A549 (cell line): Measurements from ENCODE around the gene SERPINF2. TPM values are rescaled to one million over a fixed set of nuclear protein-coding genes. Genes with fewer than 3 reads are reported as not detected.

Experiments
- ATAC-seq, 2 experiments: fragments of 200-7000 bp in 1 of 2; fragments of >200 bp in 1 of 2; cut with Nextera tagmentation in 1 of 2; cut with Tn5 transposase in 1 of 2; 3 replicates each; pipeline versions ENCODE4 v1.8.0 to v1.9.1; 2018 to 2020; ENCODE audit warnings: mild to moderate bottlenecking in 1 of 2, moderate library complexity in 1 of 2
- CTCF ChIA-PET: fragments of 300-600 bp; sonication (Branson Sonifier 250); formaldehyde crosslinking; extraction: SDS; loops from one replicate; lab custom pipeline; 2021; ENCODE audit warnings: antibody characterized with exemption, inconsistent platforms; lab: Yijun Ruan, JAX
- POLR2A ChIA-PET: fragments of 350-600 bp; formaldehyde crosslinking; extraction: SDS; loops from one replicate; lab custom pipeline; 2021; ENCODE audit warnings: antibody characterized with exemption, inconsistent platforms; lab: Yijun Ruan, JAX
- DNase-seq, 2 experiments: peaks; one replicate each; pipeline versions ENCODE4 v3.0.0 to v3.0.0-alpha.2; 2011 to 2016; ENCODE audit warnings: low read depth in 1 of 2, low spot score in 1 of 2
- FAIRE-seq: peaks from 2 replicates; lab custom pipeline; 2011; peaks lifted over from hg19 to GRCh38; lab: Jason Lieb, UNC
- H3K27ac ChIP-seq, 2 experiments: fragments of >200 bp; sonication (Bioruptor Twin); formaldehyde crosslinking; 3 replicates each; pipeline ENCODE4 v1.5.1; 2016 to 2017
- H3K4me1 ChIP-seq: fragments of >200 bp; sonication (Bioruptor Twin); formaldehyde crosslinking; 3 replicates; pipeline ENCODE4 v1.6.1; 2016
- H3K4me2 ChIP-seq: fragments of >200 bp; sonication (Bioruptor Twin); formaldehyde crosslinking; 3 replicates; pipeline ENCODE4 v1.6.1; 2016
- H3K4me3 ChIP-seq: fragments of >200 bp; sonication (Bioruptor Twin); formaldehyde crosslinking; 3 replicates; pipeline ENCODE4 v1.5.1; 2016
- H3K9me3 ChIP-seq: fragments of >200 bp; sonication (Bioruptor Twin); formaldehyde crosslinking; 3 replicates; pipeline ENCODE4 v1.6.1; 2016
- BHLHE40 ChIP-seq: IDR thresholded peaks from 2 replicates; pipeline ENCODE4 v1.6.1; 2012; ENCODE audit warnings: low read depth, low read length, inconsistent platforms
- CBX2 ChIP-seq: fragments of 200-600 bp; sonication (generic); IDR thresholded peaks from 2 replicates; pipeline ENCODE4 v1.6.1; 2016; ENCODE audit warnings: low read depth, mild to moderate bottlenecking, borderline replicate concordance
- CHD4 ChIP-seq: fragments of 200-600 bp; sonication (generic); IDR thresholded peaks from 2 replicates; pipeline ENCODE4 v1.6.1; 2016; ENCODE audit warnings: antibody characterized with exemption, mild to moderate bottlenecking, borderline replicate concordance
- EHMT2 ChIP-seq: fragments of 200-600 bp; sonication (generic); IDR thresholded peaks from 2 replicates; pipeline ENCODE4 v1.6.1; 2016; ENCODE audit warnings: antibody characterized with exemption, low read depth, mild to moderate bottlenecking, moderate library complexity
- EP300 ChIP-seq, 2 experiments: fragments of >200 bp; sonication (Bioruptor Twin); formaldehyde crosslinking; IDR thresholded peaks; 2 replicates in 1 of 2; 3 replicates in 1 of 2; pipeline ENCODE4 v1.6.1; 2016 to 2017
- FOSB ChIP-seq: fragments of 250-450 bp; sonication (Bioruptor Pico); IDR thresholded peaks from 2 replicates; pipeline ENCODE4 v1.5.0; 2020; ENCODE audit warnings: mild to moderate bottlenecking, moderate library complexity
- FOSL2 ChIP-seq, 2 experiments: fragments of 450-650 bp in 1 of 2; fragments of >200 bp in 1 of 2; sonication (Bioruptor Twin) in 1 of 2; formaldehyde crosslinking; IDR thresholded peaks; 2 replicates each; pipeline versions ENCODE4 v1.5.0 to v1.6.1; 2016 to 2020; ENCODE audit warnings: mild to moderate bottlenecking in 1 of 2, moderate library complexity in 1 of 2
- FOXS1 ChIP-seq: fragments of 250-450 bp; sonication (Bioruptor Pico); IDR thresholded peaks from 2 replicates; pipeline ENCODE4 v1.5.0; 2020; ENCODE audit warnings: mild to moderate bottlenecking, moderate library complexity
- HDAC2 ChIP-seq: fragments of 200-600 bp; sonication (generic); IDR thresholded peaks from 2 replicates; pipeline ENCODE4 v1.6.1; 2016
- HOXB13 ChIP-seq: fragments of 250-450 bp; sonication (Bioruptor Pico); IDR thresholded peaks from 2 replicates; pipeline ENCODE4 v1.5.0; 2020; ENCODE audit warnings: low read depth, mild to moderate bottlenecking, moderate library complexity
- MAZ ChIP-seq: fragments of 150-350 bp; IDR thresholded peaks from 2 replicates; pipeline ENCODE4 v1.6.1; 2014; ENCODE audit warnings: antibody characterized with exemption, low read depth, low read length, borderline replicate concordance
- NR3C1 ChIP-seq: fragments of >200 bp; sonication (Bioruptor Twin); formaldehyde crosslinking; IDR thresholded peaks from 3 replicates; pipeline ENCODE4 v1.6.1; 2017
- PHF8 ChIP-seq: fragments of 200-600 bp; sonication (generic); IDR thresholded peaks from 2 replicates; pipeline ENCODE4 v1.6.1; 2016; ENCODE audit warnings: low read depth, mild to moderate bottlenecking, antibody characterized with exemption, moderate library complexity, borderline replicate concordance
- POLR2AphosphoS2 ChIP-seq: conservative IDR thresholded peaks from 2 replicates; pipeline ENCODE4 v1.6.1; 2012; ENCODE audit warnings: low read length, improper control_type of control experiment, inconsistent platforms
- RAD21 ChIP-seq, 2 experiments: fragments of >200 bp in 1 of 2; sonication (Bioruptor Twin) in 1 of 2; formaldehyde crosslinking in 1 of 2; IDR thresholded peaks in 1 of 2; conservative IDR thresholded peaks in 1 of 2; 2 replicates in 1 of 2; 3 replicates in 1 of 2; pipeline ENCODE4 v1.6.1; 2012 to 2018; ENCODE audit warnings: inconsistent platforms in 1 of 2
- RARB ChIP-seq: fragments of 250-450 bp; sonication (Bioruptor Pico); IDR thresholded peaks from 2 replicates; pipeline ENCODE4 v1.8.0; 2021; ENCODE audit warnings: mild to moderate bottlenecking, moderate library complexity
- WGBS: methylation state at CpG from one replicate; pipeline ENCODE4 v1.1.6; 2017; ENCODE audit errors: missing lambda C conversion rate; 5-methylcytosine and 5-hydroxymethylcytosine counted together
- polyA plus RNA-seq, 4 experiments: library from polyadenylated mRNA; depleted of rRNA in 3 of 4; stranded (reverse); fragments of >200 nt; fragmentation: RNase III in 1 of 4; extraction: RNeasy Plus Mini Kit Qiagen cat#74134 plus additional on column Dnase treatment in 1 of 4; gene quantifications; 2 replicates in 3 of 4; 3 replicates in 1 of 4; pipeline ENCODE4 v1.2.3, GENCODE V29; 2011 to 2017
- TF ChIP-seq, protein P1 (sequence below): fragments of >200 bp; sonication (Bioruptor Twin); formaldehyde crosslinking; IDR thresholded peaks from 3 replicates; pipeline ENCODE4 v1.5.1; 2016
- TF ChIP-seq, protein P2 (sequence below): fragments of 250-450 bp; sonication (Bioruptor Pico); IDR thresholded peaks from 2 replicates; pipeline ENCODE4 v1.5.0; 2021; ENCODE audit warnings: mild to moderate bottlenecking, moderate library complexity, borderline replicate concordance
- TF ChIP-seq, protein P3 (sequence below): fragments of >200 bp; sonication (Bioruptor Twin); formaldehyde crosslinking; IDR thresholded peaks from 3 replicates; pipeline ENCODE4 v1.6.1; 2016
- TF ChIP-seq, protein P4 (sequence below): IDR thresholded peaks from 2 replicates; pipeline ENCODE4 v1.6.1; 2012
- TF ChIP-seq, protein P5 (sequence below): fragments of 200-600 bp; sonication (generic); IDR thresholded peaks from 2 replicates; pipeline ENCODE4 v1.6.1; 2016; ENCODE audit warnings: antibody characterized with exemption, mild to moderate bottlenecking, moderate library complexity

SERPINF2 gene
- polyA plus RNA-seq, 2 of the 4 experiments (the other 2 are of a cell fraction) = 2.1 to 2.9 TPM

DNA sequence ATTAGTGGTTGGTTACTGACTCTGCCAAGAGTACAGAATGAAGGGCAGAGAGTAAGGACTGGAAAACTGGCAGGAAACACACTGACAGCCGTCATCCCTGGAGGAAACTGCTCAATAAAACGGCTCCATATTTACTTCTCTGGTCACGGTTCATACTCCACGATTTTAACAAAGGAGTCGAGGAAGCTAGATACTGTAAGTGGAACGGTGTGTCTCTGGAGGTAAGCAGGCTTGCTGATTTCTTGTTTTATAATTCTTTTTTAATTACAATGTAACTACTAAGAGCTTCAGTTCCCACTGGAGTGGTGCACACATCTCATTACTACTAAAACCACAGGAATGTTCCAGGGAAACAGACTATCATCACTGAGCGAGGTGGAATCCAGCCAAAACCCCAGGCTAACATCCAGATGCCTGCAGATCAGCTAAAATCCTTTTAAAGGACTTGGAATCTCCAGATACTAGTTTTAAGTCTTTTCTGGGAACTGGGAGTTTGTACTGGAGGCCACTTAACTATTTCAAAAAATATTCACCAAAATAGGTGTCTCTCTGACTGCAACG, 37.0 kb downstream of the SERPINF2 start:
- no peaks in the 10 kb centered on the region for H3K4me1 ChIP-seq
- WGBS = 83% methylated on average over 8 of the region's 8 CpGs
- no peak overlapping the region for H3K27ac ChIP-seq
- DNase-seq (no peak), FAIRE-seq (peak; percentile 67), ATAC-seq (no peak)
- TF ChIP-seq FOSB (CRISPR knock-in tag) (no peak), CHD4 (no peak), EP300 (IDR thresholded peaks at IDR 0.05) (no peak), RARB (no peak), HOXB13 (no peak), RAD21 (conservative IDR thresholded peaks at IDR 0.05 in 1 of 2, IDR thresholded peaks at IDR 0.05 in 1 of 2) (no peak), BHLHE40 (no peak), HDAC2 (no peak), CBX2 (no peak), POLR2AphosphoS2 (no peak), NR3C1 (no peak)
- TF ChIP-seq, protein P1, sequence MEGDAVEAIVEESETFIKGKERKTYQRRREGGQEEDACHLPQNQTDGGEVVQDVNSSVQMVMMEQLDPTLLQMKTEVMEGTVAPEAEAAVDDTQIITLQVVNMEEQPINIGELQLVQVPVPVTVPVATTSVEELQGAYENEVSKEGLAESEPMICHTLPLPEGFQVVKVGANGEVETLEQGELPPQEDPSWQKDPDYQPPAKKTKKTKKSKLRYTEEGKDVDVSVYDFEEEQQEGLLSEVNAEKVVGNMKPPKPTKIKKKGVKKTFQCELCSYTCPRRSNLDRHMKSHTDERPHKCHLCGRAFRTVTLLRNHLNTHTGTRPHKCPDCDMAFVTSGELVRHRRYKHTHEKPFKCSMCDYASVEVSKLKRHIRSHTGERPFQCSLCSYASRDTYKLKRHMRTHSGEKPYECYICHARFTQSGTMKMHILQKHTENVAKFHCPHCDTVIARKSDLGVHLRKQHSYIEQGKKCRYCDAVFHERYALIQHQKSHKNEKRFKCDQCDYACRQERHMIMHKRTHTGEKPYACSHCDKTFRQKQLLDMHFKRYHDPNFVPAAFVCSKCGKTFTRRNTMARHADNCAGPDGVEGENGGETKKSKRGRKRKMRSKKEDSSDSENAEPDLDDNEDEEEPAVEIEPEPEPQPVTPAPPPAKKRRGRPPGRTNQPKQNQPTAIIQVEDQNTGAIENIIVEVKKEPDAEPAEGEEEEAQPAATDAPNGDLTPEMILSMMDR = no peak
- TF ChIP-seq, protein P2, sequence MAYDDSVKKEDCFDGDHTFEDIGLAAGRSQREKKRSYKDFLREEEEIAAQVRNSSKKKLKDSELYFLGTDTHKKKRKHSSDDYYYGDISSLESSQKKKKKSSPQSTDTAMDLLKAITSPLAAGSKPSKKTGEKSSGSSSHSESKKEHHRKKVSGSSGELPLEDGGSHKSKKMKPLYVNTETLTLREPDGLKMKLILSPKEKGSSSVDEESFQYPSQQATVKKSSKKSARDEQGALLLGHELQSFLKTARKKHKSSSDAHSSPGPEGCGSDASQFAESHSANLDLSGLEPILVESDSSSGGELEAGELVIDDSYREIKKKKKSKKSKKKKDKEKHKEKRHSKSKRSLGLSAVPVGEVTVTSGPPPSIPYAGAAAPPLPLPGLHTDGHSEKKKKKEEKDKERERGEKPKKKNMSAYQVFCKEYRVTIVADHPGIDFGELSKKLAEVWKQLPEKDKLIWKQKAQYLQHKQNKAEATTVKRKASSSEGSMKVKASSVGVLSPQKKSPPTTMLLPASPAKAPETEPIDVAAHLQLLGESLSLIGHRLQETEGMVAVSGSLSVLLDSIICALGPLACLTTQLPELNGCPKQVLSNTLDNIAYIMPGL (CRISPR knock-in tag) = no peak
- CTCF ChIA-PET = interaction anchor here (0.9 to 28.6 kb wide), 5 partner anchors 10 to 68 kb away, joined by 3 to 591 read pairs (median 3); partner anchors contain the start of gene WDR81
- POLR2A ChIA-PET = interaction anchor here (1.2 kb wide), 1 partner anchor 55 kb away, joined by 4 read pairs; the partner anchor contains the start of gene WDR81
- no peak overlapping the region for H3K4me3 ChIP-seq
- no peak overlapping the region for H3K4me2 ChIP-seq
- no peaks in the 10 kb centered on the region for H3K9me3 ChIP-seq

DNA sequence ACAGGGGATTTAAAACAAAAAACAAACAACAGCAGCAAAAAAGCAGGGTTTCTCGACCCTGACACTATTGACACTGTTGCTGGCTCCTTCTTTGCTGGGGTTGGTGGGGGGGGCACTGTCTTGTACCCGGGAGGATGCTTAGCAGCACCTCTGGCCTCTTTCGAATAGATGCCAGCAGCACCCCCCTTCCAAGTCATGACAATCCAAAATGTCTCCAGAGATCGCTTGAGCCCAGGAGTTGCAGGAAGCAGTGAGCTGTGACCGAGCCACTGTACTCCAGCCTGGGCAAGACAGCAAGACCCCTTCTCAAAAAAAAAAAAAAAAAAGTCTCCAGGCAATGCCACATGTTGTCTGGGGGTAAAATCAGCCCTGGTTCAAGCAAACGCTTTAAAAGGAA, 39.5 kb downstream of the SERPINF2 start:
- no peaks in the 10 kb centered on the region for H3K9me3 ChIP-seq
- 84% methylated on average over 6 of the region's 6 CpGs for WGBS
- no peak for ATAC-seq
- ChIA-PET POLR2A (interaction anchor here (2.7 kb wide), 1 partner anchor 66 kb away, joined by 30 read pairs; no protein-coding TSS in a partner anchor), CTCF (interaction anchor here (0.8 to 28.6 kb wide), 13 partner anchors 9 to 522 kb away, joined by 3 to 591 read pairs (median 4); partner anchors contain the start of genes SERPINF1 and WDR81)
- peaks cover 5% of the 10 kb centered on the region for H3K4me1 ChIP-seq
- no peak overlapping the region for H3K4me3 ChIP-seq
- no peak overlapping the region for H3K4me2 ChIP-seq
- no peak for DNase-seq
- FAIRE-seq = no peak
- no peak for TF ChIP-seq FOXS1 (CRISPR knock-in tag)
- TF ChIP-seq, protein P3, sequence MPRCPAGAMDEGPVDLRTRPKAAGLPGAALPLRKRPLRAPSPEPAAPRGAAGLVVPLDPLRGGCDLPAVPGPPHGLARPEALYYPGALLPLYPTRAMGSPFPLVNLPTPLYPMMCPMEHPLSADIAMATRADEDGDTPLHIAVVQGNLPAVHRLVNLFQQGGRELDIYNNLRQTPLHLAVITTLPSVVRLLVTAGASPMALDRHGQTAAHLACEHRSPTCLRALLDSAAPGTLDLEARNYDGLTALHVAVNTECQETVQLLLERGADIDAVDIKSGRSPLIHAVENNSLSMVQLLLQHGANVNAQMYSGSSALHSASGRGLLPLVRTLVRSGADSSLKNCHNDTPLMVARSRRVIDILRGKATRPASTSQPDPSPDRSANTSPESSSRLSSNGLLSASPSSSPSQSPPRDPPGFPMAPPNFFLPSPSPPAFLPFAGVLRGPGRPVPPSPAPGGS = no peak
- no peak overlapping the region for H3K27ac ChIP-seq

DNA sequence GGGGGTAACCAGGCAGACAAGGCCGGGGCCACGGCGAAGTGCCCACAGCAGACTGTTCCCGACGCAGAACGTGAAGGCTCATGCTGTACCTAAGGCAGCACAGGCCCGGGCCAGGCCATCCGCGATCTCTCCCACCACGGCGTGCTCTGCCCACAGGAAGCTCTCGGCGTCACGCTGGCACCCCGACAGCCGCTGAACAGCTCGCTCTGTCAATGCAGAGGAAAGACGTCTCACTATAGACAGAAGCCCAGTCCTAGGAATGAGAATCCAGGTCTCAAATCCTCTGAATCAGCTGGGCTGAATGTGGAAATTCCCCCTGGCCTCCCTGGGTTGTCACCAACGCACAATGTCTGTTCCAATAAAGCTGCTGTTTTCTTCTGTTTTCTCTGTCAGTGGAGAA, 40.6 kb downstream of the SERPINF2 start:
- no peak overlapping the region for H3K27ac ChIP-seq
- ATAC-seq (no peak), DNase-seq (no peak), FAIRE-seq (no peak)
- TF ChIP-seq, protein P4, sequence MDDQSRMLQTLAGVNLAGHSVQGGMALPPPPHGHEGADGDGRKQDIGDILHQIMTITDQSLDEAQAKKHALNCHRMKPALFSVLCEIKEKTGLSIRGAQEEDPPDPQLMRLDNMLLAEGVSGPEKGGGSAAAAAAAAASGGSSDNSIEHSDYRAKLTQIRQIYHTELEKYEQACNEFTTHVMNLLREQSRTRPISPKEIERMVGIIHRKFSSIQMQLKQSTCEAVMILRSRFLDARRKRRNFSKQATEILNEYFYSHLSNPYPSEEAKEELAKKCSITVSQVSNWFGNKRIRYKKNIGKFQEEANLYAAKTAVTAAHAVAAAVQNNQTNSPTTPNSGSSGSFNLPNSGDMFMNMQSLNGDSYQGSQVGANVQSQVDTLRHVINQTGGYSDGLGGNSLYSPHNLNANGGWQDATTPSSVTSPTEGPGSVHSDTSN = no peak
- TF ChIP-seq, protein P5, sequence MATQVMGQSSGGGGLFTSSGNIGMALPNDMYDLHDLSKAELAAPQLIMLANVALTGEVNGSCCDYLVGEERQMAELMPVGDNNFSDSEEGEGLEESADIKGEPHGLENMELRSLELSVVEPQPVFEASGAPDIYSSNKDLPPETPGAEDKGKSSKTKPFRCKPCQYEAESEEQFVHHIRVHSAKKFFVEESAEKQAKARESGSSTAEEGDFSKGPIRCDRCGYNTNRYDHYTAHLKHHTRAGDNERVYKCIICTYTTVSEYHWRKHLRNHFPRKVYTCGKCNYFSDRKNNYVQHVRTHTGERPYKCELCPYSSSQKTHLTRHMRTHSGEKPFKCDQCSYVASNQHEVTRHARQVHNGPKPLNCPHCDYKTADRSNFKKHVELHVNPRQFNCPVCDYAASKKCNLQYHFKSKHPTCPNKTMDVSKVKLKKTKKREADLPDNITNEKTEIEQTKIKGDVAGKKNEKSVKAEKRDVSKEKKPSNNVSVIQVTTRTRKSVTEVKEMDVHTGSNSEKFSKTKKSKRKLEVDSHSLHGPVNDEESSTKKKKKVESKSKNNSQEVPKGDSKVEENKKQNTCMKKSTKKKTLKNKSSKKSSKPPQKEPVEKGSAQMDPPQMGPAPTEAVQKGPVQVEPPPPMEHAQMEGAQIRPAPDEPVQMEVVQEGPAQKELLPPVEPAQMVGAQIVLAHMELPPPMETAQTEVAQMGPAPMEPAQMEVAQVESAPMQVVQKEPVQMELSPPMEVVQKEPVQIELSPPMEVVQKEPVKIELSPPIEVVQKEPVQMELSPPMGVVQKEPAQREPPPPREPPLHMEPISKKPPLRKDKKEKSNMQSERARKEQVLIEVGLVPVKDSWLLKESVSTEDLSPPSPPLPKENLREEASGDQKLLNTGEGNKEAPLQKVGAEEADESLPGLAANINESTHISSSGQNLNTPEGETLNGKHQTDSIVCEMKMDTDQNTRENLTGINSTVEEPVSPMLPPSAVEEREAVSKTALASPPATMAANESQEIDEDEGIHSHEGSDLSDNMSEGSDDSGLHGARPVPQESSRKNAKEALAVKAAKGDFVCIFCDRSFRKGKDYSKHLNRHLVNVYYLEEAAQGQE = no peak
- no peak for TF ChIP-seq FOSL2 (IDR thresholded peaks at IDR 0.05)
- no peak for TF ChIP-seq FOSL2 (CRISPR knock-in tag; IDR thresholded peaks at IDR 0.05)
- no peak for TF ChIP-seq PHF8
- no peak for TF ChIP-seq MAZ
- no peak for TF ChIP-seq EHMT2
- no peak for TF ChIP-seq FOXS1 (CRISPR knock-in tag)
- TF ChIP-seq EP300 (IDR thresholded peaks at IDR 0.05) = no peak
- TF ChIP-seq CBX2 = no peak
- ChIA-PET POLR2A (interaction anchor here (1.2 to 2.7 kb wide), 3 partner anchors 67 to 134 kb away, joined by 3 to 30 read pairs (median 6); partner anchors contain the start of gene RILP), CTCF (interaction anchor here (0.7 to 28.6 kb wide), 27 partner anchors 7 to 209 kb away, joined by 3 to 591 read pairs (median 5); partner anchors contain the start of genes SERPINF1, SERPINF2 and WDR81)
- WGBS = 93% methylated on average over 19 of the region's 19 CpGs
- no peak overlapping the region for H3K4me2 ChIP-seq
- H3K4me1 ChIP-seq = peaks cover 16% of the 10 kb centered on the region
- no peaks in the 10 kb centered on the region for H3K9me3 ChIP-seq
- no peak overlapping the region for H3K4me3 ChIP-seq
